NCI-H2196 treated with DMSO at 0.1 percent for 48 hours (cell line): ENCODE measurements around the gene KAT2A.

Experiments used
- DNase-seq: peaks from one replicate; lab custom pipeline; 2025; ENCODE audit not compliant: unreplicated experiment; lab: John Stamatoyannopoulos, UW

Gene KAT2A

GRCh38 chr17:42096360-42097111 is 24.6 kb downstream of the KAT2A start:
- no peak for DNase-seq

- DNase-seq: no peak
These were observed 26.6 kb downstream of the KAT2A start for GRCh38 chr17:42094375-42095069.

GRCh38 chr17:42092939-42093338 is 28.2 kb downstream of the KAT2A start:
- DNase-seq: no peak

- no peak for DNase-seq
These were observed 30.0 kb downstream of the KAT2A start for GRCh38 chr17:42090964-42091790.

- DNase-seq: no peak
These were observed 32.4 kb downstream of the KAT2A start for GRCh38 chr17:42088736-42089135.

- no peak for DNase-seq
These were observed 33.1 kb downstream of the KAT2A start for GRCh38 chr17:42087736-42088705.

GRCh38 chr17:42087042-42087701 is 34.0 kb downstream of the KAT2A start:
- no peak for DNase-seq

- DNase-seq: no peak
These were observed 39.5 kb downstream of the KAT2A start for GRCh38 chr17:42081516-42082129.

GRCh38 chr17:42079541-42079940 is 41.6 kb downstream of the KAT2A start:
- no peak for DNase-seq

- DNase-seq: no peak
These were observed 42.6 kb downstream of the KAT2A start for GRCh38 chr17:42078396-42079043.

- no peak for DNase-seq
These were observed 43.4 kb downstream of the KAT2A start for GRCh38 chr17:42077755-42078154.

GRCh38 chr17:42076797-42077559 is 44.2 kb downstream of the KAT2A start:
- DNase-seq: no peak

- DNase-seq: no peak
These were observed 45.4 kb downstream of the KAT2A start for GRCh38 chr17:42075789-42076188.

- no peak for DNase-seq
These were observed 48.6 kb downstream of the KAT2A start for GRCh38 chr17:42072323-42073187.

GRCh38 chr17:42071810-42072209 is 49.4 kb downstream of the KAT2A start:
- DNase-seq: no peak

- DNase-seq: no peak
These were observed 52.2 kb downstream of the KAT2A start for GRCh38 chr17:42068979-42069378.

GRCh38 chr17:42067371-42068091 is 53.6 kb downstream of the KAT2A start:
- DNase-seq: no peak
